A549 treated with Mapracorat at 1 μM for 4 hours (cell line): ENCODE data around the gene GPR35. TPM values are rescaled to one million over a fixed set of nuclear protein-coding genes. Genes with fewer than 3 reads are reported as not detected.

Experiments used
- total RNA-seq: library from RNA; stranded (reverse); fragments of 200-300 nt; extraction: Qiagen RNA extraction; gene quantifications from 5 replicates; pipeline ENCODE4 v1.2.3, GENCODE V29; 2022

Gene GPR35, protein sequence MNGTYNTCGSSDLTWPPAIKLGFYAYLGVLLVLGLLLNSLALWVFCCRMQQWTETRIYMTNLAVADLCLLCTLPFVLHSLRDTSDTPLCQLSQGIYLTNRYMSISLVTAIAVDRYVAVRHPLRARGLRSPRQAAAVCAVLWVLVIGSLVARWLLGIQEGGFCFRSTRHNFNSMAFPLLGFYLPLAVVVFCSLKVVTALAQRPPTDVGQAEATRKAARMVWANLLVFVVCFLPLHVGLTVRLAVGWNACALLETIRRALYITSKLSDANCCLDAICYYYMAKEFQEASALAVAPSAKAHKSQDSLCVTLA
- 0.50 to 1.1 TPM (median 0.67 TPM) in 5 replicates for total RNA-seq

GRCh38 chr2:240624950-240625621 is at the start of gene GPR35:
Gene GPR35, plus strand, starts transcription at chr2:240625480. Its CDS starts 4,473 bp downstream, at chr2:240629953.

GRCh38 chr2:240586198-240586918 is 38.9 kb upstream of the GPR35 start, which contains the start of gene CAPN10:
Gene CAPN10, plus strand, starts transcription at chr2:240586734. Its CDS starts 178 bp downstream, at chr2:240586912.

Other genes with a start within 250 kb of the GPR35 start
- gene GPC1, start 189.8 kb upstream of the GPR35 start, total RNA-seq, result 161 to 247 TPM (median 242 TPM) in 5 replicates
- gene ANKMY1, start 67.5 kb upstream of the GPR35 start, total RNA-seq, result 7.8 to 11.8 TPM (median 9.6 TPM) in 5 replicates
- 5.5 to 9.2 TPM (median 7.9 TPM) in 5 replicates for gene DUSP28, start 65.1 kb upstream of the GPR35 start, total RNA-seq
- 52.1 to 67.2 TPM (median 60.2 TPM) in 5 replicates for gene RNPEPL1, start 57.0 kb upstream of the GPR35 start, total RNA-seq
- gene CAPN10, start 38.7 kb upstream of the GPR35 start, total RNA-seq, result 15.6 to 29.2 TPM (median 26.9 TPM) in 5 replicates
- not detected in 5 replicates for gene AQP12B, start 57.4 kb downstream of the GPR35 start, total RNA-seq
- not detected in 5 replicates for gene AQP12A, start 66.4 kb downstream of the GPR35 start, total RNA-seq
- gene KIF1A, start 194.7 kb downstream of the GPR35 start, total RNA-seq, result 0.73 to 1.5 TPM (median 0.97 TPM) in 5 replicates
- not detected in 5 replicates for gene AGXT, start 243.3 kb downstream of the GPR35 start, total RNA-seq